Mesodermal cell (in vitro differentiated cells): Measurements from ENCODE around the gene CREB3L2.
A peak's percentile ranks its signal among the peaks of the same experiment; 100 is the strongest.

Experiments
- H3K27ac ChIP-seq: 2 replicates; pipeline ENCODE4 v1.7.0; 2013; ENCODE audit warnings: mild to moderate bottlenecking, low read depth, low read length, moderate library complexity; ENCODE audit not compliant: severe bottlenecking
- H3K36me3 ChIP-seq: 2 replicates; pipeline ENCODE4 v1.7.1; 2013; ENCODE audit warnings: mild to moderate bottlenecking, low read length, moderate library complexity; ENCODE audit not compliant: control insufficient read depth, insufficient read depth
- H3K4me1 ChIP-seq: one replicate; pipeline ENCODE4 v1.7.1; 2013; ENCODE audit warnings: mild to moderate bottlenecking, low read length; ENCODE audit not compliant: insufficient read depth, control insufficient read depth, poor library complexity, severe bottlenecking
- H3K4me3 ChIP-seq: 2 replicates; pipeline ENCODE4 v1.7.0; 2013; ENCODE audit warnings: low read length, control low read depth, mild to moderate bottlenecking; ENCODE audit not compliant: insufficient read depth, poor library complexity, severe bottlenecking; ENCODE audit errors: extremely low read depth
- H3K9me3 ChIP-seq: 2 replicates; pipeline ENCODE4 v1.7.1; 2013; ENCODE audit warnings: mild to moderate bottlenecking, low read length, moderate library complexity; ENCODE audit not compliant: control insufficient read depth
- WGBS, 2 experiments: methylation state at CpG; one replicate each; pipeline ENCODE4 v1.1.5; 2013; ENCODE audit warnings: missing lambda C conversion rate in 2 of 2; ENCODE audit not compliant: insufficient coverage in 2 of 2; 5-methylcytosine and 5-hydroxymethylcytosine counted together

CREB3L2 gene

GRCh38 chr7:137850571-137850970 lies 151.3 kb downstream of the CREB3L2 start:
- peaks cover 4% of the 10 kb centered on the region for H3K36me3 ChIP-seq
- WGBS, 2 experiments, result 40 to 43% methylated on average over 1 of the region's 2 CpGs
- no peak overlapping the region for H3K27ac ChIP-seq
- H3K9me3 ChIP-seq, result no peaks in the 10 kb centered on the region
- H3K4me3 ChIP-seq, result no peak overlapping the region
- H3K4me1 ChIP-seq, result peaks cover 3% of the 10 kb centered on the region

- Histone ChIP-seq H3K9me3 (no peaks in the 10 kb centered on the region), H3K27ac (no peak overlapping the region)
- WGBS, 2 experiments, result 88 to 92% methylated on average over 5 to 6 of the region's 8 CpGs
Measured at GRCh38 chr7:137848095-137848494, 153.8 kb downstream of the CREB3L2 start.

GRCh38 chr7:137847568-137848050 lies 154.3 kb downstream of the CREB3L2 start:
- WGBS, 2 experiments, result 32 to 39% methylated on average over 15 to 17 of the region's 18 CpGs
- Histone ChIP-seq H3K36me3 (no peaks in the 10 kb centered on the region), H3K4me1 (peaks cover 3% of the 10 kb centered on the region), H3K9me3 (no peaks in the 10 kb centered on the region), H3K4me3 (peak overlapping the region; percentile 28), H3K27ac (no peak overlapping the region)

More at GRCh38 chr7:137848095-137848494, 153.8 kb downstream of the CREB3L2 start:
- Histone ChIP-seq H3K4me1 (peaks cover 3% of the 10 kb centered on the region), H3K4me3 (no peak overlapping the region), H3K36me3 (no peaks in the 10 kb centered on the region)

- Histone ChIP-seq H3K36me3 (no peaks in the 10 kb centered on the region), H3K9me3 (no peaks in the 10 kb centered on the region), H3K27ac (no peak within 1 kb of the TSS), H3K4me3 (peak within 1 kb of the TSS; percentile 28), H3K4me1 (peaks cover 3% of the 10 kb centered on the region)
- 1% methylated on average over 45 to 58 of the region's 66 CpGs for WGBS, 2 experiments
Measured at GRCh38 chr7:137846827-137847567, 154.9 kb downstream of the CREB3L2 start, which contains the start of gene DGKI. Gene DGKI, minus strand, starts transcription at chr7:137846974.

- WGBS, 2 experiments, result 0% methylated on average over 2 to 25 of the region's 47 CpGs
- no peak overlapping the region for H3K27ac ChIP-seq
Measured at GRCh38 chr7:137846549-137846826, 155.4 kb downstream of the CREB3L2 start.

GRCh38 chr7:137844677-137845425 lies 157.0 kb downstream of the CREB3L2 start:
- no peak overlapping the region for H3K27ac ChIP-seq
- 82 to 85% methylated on average over 5 to 6 of the region's 8 CpGs for WGBS, 2 experiments
- peaks cover 6% of the 10 kb centered on the region for H3K4me1 ChIP-seq
- H3K9me3 ChIP-seq, result no peaks in the 10 kb centered on the region
- H3K4me3 ChIP-seq, result no peak overlapping the region
- H3K36me3 ChIP-seq, result no peaks in the 10 kb centered on the region

More at GRCh38 chr7:137846549-137846826, 155.4 kb downstream of the CREB3L2 start:
- H3K9me3 ChIP-seq, result no peaks in the 10 kb centered on the region
- peak overlapping the region; percentile 28 for H3K4me3 ChIP-seq
- H3K4me1 ChIP-seq, result peaks cover 3% of the 10 kb centered on the region
- H3K36me3 ChIP-seq, result no peaks in the 10 kb centered on the region

GRCh38 chr7:137839903-137840779 lies 161.7 kb downstream of the CREB3L2 start:
- H3K4me3 ChIP-seq, result no peak overlapping the region
- H3K4me1 ChIP-seq, result peaks cover 4% of the 10 kb centered on the region
- WGBS, 2 experiments, result 20 to 25% methylated on average over 1 of the region's 6 CpGs
- H3K9me3 ChIP-seq, result no peaks in the 10 kb centered on the region
- no peak overlapping the region for H3K27ac ChIP-seq
- H3K36me3 ChIP-seq, result no peaks in the 10 kb centered on the region

- Histone ChIP-seq H3K27ac (no peak overlapping the region), H3K4me1 (peaks cover 4% of the 10 kb centered on the region), H3K4me3 (no peak overlapping the region), H3K9me3 (no peaks in the 10 kb centered on the region), H3K36me3 (no peaks in the 10 kb centered on the region)
- WGBS, 2 experiments, result 73 to 81% methylated on average over 4 to 6 of the region's 7 CpGs
Measured at GRCh38 chr7:137838706-137839315, 163.1 kb downstream of the CREB3L2 start.

- H3K4me1 ChIP-seq, result peaks cover 4% of the 10 kb centered on the region
- H3K4me3 ChIP-seq, result no peak overlapping the region
- H3K9me3 ChIP-seq, result peaks cover 20% of the 10 kb centered on the region
- H3K27ac ChIP-seq, result no peak overlapping the region
- H3K36me3 ChIP-seq, result no peaks in the 10 kb centered on the region
- 89 to 100% methylated on average over 1 of the region's 1 CpG for WGBS, 2 experiments
Measured at GRCh38 chr7:137836541-137836940, 165.3 kb downstream of the CREB3L2 start.

- 100% methylated on average over 3 of the region's 3 CpGs; no CpG with 5 or more reads in 1 of the 2 experiments for WGBS, 2 experiments
- H3K4me1 ChIP-seq, result peaks cover 4% of the 10 kb centered on the region
- H3K36me3 ChIP-seq, result no peaks in the 10 kb centered on the region
- no peak overlapping the region for H3K4me3 ChIP-seq
- peaks cover 20% of the 10 kb centered on the region for H3K9me3 ChIP-seq
- no peak overlapping the region for H3K27ac ChIP-seq
Measured at GRCh38 chr7:137836113-137836509, 165.8 kb downstream of the CREB3L2 start.
